Stimulated activated naive CD8-positive, alpha-beta T cell treated with anti-CD3 and anti-CD28 coated beads, Interleukin-15, Interleukin-2, amounts not matched to agents 100 U/mL and 50 U/mL, for 24 hours (primary cell): ENCODE data around the gene SZT2.

ENCODE experiments used
- ATAC-seq: fragments of 150-1000 bp; cut with Tn5 transposase; one replicate; pipeline ENCODE4 v1.10.0; 2021
- DNase-seq: peaks from one replicate; pipeline ENCODE4 v3.0.0; 2021

Gene SZT2

DNA sequence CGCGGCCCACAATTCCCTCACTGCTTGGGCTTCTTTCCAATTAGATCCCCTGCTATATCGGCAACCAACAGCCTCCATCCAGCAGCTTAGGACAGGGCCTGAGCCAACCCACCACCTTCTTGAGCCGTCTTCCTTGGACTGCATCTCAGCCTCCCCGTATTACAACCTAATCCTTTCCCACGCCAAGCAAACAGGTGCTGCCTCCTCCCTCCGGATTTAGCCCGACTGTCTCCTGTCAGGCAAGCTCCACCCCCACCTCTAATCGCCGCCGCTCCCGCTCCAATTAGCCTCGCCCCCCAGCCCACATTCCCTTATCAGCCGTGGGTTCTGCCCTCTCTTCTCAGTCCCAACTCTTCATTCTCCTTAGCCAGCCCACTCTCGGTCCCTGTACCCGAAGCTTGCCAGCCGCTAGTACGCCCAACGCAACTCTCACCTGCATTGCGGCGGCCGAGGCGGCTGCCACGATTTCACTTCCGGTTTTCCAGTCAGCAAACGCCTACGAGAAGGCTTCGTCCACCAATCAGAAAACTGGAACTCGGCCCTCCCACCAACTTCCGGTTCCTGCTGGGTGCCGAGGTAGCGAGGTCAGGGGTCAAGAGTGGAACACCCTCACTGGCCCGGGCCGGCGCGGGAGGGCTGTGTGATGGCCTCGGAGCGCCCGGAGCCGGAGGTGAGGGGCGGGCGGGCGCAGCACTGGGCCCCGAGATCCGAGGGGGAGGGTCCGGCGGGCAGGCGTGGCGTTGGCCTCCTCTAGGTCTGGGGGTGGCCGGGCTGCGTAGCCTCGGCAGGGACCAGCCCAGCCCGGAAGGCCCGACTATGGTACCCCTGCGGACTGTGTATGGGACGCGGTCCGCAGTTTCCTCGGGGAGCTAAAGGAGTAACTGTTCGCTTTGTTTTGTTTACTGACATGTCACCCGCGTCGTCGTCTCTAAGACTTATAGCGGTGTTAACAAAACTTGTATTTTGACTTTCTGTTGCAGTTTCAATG, at the start of gene SZT2, which contains the start of gene MED8:
TSS of gene SZT2 (plus strand) at position 574 of the 988 bp plus-strand sequence. CDS start at position 644, 70 bp downstream.
TSS of gene MED8 (minus strand) at position 475 of the 988 bp plus-strand sequence. CDS start at position 439, 36 bp downstream.
- DNase-seq: peak; percentile 93

DNA sequence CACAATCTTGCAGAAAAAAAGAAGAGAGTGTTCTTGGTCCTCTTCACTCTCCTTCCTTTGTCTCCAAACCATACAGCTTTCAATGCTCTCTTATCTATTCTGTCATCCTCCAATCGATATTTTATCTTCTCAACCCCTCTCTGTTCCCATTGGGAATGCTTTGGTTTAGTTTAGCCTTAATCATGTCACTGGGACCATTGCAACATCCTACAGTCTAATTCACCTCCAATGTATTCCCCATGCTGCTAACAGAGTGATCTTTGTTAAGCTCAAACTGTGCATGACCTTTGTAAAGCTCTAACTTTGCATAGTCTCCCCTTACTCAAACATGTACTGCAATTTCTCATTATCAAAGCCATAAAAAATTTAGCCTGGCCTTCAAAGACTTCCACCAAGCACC, 49.1 kb upstream of the SZT2 start:
- ATAC-seq: no peak

More for the DNA sequence above, at the start of gene SZT2, which contains the start of gene MED8:
- peak; percentile 97 for ATAC-seq

DNA sequence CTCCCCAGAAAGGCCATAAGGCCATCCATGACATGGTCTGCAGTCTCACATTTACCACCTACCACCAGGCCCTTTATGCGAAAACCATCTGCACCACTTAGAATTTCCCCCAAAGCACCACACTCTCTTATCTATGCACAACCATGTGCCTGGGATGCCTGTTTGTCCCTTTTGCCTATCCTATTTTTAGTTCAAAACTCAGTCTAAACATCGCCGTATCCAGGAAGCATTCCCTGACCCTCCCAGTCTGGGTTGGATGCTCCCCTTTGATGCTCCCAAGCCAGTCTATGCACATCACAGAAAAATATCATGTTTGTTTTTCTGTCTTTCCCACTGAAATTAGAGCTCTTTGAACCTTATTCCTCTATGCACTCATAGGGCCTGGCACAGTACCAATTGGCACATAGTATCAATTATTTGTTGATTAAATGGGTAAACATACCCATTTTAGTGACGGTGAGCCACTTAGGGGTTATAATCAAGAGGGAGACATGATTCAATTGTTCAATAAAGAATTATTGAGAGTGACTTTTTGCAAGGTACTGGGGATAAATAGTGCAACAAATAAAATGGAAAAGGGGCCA, 45.3 kb upstream of the SZT2 start:
- ATAC-seq (no peak), DNase-seq (no peak)

More for the DNA sequence above, 49.1 kb upstream of the SZT2 start:
- DNase-seq: no peak

DNA sequence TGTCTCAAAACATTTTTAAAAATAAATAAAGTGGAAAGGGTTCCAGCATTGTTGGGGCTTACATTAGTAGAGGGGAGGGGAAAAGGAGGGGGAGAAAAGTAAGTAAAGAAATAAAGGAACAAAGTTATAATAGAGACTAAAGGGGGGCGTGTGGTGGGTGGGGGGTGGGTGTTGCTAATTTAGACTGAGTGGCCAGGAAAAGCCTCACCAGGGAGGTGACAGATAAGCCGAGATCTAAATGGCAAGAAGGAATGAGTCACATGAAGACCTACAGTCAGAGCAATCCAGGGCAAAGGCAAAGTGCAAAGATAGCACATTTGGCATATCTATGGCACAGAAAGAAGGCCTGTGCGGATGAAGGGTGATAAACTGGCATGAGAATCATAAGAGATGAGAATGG, 44.6 kb upstream of the SZT2 start:
- DNase-seq (no peak), ATAC-seq (peak; percentile 55)

DNA sequence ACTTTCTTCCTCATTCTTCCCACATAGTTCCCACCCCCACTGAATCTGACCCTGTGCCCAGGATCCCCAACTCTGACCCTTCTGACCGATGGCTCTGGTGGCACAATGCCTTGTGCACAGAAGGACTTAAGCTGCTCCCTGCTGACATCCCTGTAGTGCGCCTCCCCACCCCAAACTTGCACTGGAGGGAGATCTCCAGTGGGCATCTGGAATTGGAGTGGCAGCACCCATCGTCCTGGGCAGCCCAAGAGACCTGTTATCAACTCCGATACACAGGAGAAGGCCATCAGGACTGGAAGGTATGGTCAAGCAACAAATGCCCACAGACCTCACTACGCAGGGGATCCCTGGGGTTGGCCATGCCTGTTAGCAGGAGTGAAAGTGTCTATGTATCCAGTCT, 43.1 kb upstream of the SZT2 start:
- ATAC-seq (no peak), DNase-seq (no peak)

DNA sequence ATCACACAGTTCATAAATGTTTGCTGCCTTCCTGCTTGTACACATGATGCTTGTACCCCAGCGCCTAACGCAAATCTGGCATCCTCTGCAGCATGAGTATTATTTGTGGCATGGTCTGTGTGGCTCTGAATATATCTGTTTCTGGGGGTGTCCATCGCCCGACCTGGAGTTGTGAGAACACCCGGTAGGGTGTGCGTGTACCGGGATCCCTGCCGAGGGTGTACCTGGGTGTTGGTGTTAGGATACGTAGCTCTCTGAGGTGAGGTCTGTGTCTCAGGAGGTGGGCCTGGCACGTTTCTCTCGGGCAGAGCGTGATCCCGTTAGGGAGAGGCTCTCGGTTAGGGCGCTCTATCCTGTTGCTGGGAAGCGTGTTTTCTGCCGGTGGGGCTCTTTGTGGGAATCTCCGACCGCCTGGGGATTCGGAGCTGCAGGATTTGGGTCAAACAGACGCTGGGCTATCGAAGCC, 41.3 kb upstream of the SZT2 start:
- ATAC-seq (no peak), DNase-seq (no peak)

DNA sequence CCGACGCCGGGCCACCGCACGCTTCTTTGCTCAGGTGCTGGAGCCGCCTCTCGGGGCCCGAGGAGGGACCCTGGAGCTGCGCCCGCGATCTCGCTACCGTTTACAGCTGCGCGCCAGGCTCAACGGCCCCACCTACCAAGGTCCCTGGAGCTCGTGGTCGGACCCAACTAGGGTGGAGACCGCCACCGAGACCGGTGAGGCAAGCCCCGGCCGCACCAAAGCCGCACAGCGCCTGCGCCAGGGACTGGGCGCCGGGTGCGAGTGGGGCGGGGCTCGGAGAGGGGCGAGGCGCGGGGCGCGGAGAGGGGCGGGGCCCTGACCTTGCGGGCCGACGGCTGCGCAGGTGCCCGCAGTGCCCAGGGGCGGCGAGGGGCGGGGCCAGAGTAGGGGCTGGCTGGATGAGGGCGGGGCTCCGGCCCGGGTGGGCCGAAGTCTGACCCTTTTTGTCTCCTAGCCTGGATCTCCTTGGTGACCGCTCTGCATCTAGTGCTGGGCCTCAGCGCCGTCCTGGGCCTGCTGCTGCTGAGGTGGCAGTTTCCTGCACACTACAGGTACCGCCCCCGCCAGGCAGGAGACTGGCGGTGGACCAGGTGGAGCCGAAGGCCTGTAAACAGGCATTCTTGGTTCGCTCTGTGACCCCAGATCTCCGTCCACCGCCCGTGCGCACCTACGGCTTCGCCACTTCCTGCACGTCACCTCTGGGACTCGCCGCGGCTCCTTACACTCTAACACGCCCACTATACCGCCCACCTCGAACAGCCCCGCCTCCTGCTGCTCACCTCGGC, 40.7 kb upstream of the SZT2 start:
- DNase-seq: peak; percentile 61

DNA sequence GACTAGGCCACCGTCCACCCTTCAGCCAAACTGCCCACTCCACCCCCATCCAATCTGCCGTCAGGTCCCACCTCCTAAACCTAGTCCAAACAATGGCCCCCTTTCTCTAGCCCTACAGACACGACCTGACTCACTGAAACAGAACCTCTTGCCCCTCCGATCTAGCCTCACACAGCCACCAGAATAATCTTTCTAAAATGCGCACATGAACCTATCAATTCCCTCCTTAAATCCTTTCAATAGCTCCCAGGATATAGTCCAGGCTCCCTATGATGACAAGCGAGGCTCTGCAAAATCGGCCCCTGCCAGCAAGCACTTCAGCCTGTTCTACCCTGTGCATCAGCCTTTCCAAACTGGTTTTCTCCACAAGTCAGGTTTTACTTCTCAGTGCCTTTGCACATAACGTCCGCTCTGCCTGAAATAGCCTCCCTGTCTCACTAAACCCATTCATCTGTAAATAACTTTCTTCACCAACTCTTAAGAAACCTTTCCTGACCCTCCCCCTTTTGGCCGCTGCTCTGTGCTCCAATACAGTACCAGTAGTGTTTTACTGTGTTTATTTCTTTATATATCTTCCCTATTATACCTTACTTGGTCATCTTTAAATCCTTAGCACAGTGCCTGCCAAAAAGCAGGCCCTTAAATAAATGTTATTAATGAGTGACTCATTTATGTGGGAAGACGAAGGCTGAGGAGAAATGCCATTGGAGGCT, 39.9 kb upstream of the SZT2 start:
- no peak for DNase-seq

More for the DNA sequence above, 40.7 kb upstream of the SZT2 start:
- ATAC-seq: peak; percentile 53

DNA sequence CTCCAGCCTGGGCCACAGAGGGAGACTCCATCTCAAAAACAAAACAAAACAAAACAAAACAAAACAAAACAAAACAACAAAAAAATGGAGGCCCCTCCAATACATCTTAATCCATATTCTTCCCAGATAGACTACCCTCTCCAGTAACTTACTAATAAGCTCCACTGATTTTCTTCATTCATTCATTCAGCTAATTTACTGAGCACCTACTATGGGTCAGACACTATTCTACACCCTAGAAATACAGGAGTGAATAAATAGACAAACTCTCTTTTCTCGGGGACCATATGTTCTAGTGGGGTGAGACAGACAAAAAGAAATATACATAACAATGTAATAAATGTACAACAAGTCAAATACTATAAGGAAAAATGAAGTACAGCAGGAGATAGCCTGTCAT, 38.7 kb upstream of the SZT2 start:
- no peak for ATAC-seq
- DNase-seq: no peak

More for the DNA sequence above, 39.9 kb upstream of the SZT2 start:
- no peak for ATAC-seq

DNA sequence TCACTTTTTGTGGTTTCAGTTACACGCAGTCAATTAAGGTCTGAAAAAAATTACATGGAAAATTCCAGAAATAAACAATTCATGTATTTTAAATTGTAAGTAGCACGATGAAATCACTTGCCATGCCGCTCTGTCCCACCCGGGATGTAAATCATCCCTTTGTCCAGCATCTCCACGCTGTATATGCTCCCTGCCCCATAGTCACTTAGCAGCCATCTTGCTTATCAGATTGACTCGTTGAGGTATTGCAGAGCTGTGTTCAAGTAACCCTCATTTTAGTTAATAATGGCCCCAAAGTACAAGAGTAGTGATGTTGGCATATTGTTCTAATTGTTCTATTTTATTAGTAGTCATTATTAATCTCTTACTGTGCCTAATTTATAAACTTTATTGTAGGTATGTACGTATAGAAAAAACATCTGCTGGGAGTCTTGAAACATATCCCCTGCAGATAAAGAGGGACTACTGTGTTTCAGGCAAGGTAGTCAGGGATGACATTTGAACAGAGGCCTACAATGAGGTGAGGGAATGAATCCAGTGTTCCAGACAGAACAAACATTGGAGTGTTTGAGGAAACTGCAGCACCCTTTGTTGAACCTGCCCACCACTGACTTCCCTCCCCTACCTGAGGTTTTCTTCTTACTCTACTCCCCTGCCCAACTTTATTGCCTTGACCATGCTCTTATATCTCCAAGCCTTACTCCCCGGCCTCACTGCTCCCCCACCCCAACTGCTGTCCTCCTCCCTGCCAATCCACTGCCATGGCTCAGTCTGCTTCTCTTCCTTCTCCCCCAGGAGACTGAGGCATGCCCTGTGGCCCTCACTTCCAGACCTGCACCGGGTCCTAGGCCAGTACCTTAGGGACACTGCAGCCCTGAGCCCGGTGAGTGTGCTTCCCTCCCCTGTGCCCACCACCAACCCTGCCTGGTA, 38.0 kb upstream of the SZT2 start:
- no peak for ATAC-seq

DNA sequence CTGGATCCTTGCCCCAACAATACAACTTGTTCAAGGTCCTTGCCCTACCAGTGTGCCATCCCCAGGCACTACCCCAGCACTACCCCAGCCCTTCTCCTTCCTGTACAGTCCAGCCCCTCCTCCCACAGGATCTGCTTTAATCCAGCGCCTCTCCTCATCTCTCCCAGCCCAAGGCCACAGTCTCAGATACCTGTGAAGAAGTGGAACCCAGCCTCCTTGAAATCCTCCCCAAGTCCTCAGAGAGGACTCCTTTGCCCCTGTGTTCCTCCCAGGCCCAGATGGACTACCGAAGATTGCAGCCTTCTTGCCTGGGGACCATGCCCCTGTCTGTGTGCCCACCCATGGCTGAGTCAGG, 37.4 kb upstream of the SZT2 start:
- DNase-seq (no peak), ATAC-seq (no peak)

More for the DNA sequence above, 38.0 kb upstream of the SZT2 start:
- DNase-seq: no peak

DNA sequence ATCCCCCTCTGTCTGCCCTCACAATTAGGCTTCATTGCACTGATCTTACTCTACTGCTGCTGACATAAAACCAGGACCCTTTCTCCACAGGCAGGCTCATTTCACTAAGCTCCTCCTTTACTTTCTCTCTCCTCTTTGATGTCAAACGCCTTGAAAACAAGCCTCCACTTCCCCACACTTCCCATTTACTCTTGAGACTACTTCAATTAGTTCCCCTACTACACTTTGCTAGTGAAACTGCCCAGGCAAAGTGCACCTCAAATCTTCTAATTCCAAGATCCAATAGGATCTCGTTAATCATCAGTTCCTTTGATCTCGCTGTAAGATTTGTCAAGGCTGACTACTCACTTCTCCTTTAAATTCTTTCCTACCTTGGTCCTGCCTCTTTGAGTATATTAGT, 36.8 kb upstream of the SZT2 start:
- DNase-seq (no peak), ATAC-seq (no peak)

DNA sequence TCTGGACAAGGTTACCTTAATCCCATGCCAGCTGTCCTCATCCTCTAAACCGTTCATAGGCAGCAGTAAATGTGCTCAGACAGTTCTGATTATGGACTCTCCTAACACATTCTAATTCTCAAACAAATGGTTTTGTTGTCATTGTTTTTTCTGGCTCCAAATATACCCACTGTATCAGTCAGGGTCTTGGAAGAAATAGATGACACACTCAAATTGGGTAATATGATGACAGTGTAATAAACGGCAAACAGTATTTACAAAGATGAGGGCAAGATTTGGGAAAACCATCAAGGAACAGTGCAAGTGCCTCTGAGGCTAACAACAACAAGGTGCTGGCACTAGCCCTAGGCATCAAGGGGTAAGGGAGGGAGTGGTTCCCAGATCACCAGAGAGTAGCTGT, 35.2 kb upstream of the SZT2 start:
- DNase-seq: no peak
- no peak for ATAC-seq

DNA sequence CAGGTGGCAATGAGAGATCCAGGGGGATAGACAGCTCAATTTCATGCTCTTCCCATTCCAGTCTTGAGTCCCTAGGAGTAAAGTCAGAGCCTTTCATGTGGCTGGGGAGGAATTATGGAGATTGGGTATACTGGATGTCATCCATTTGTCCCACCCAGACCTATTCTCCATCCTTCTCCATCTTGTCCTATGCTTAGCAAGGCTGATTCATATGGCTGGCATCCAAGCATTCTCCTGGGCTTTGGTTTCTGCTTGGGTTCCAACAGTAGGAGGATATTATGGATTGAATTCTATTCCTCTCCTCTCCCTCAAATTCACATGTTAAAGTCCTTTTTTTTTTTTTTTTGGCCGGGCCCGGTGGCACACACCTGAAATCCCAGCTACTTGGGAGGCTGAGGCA, 34.8 kb upstream of the SZT2 start:
- DNase-seq (no peak), ATAC-seq (no peak)

DNA sequence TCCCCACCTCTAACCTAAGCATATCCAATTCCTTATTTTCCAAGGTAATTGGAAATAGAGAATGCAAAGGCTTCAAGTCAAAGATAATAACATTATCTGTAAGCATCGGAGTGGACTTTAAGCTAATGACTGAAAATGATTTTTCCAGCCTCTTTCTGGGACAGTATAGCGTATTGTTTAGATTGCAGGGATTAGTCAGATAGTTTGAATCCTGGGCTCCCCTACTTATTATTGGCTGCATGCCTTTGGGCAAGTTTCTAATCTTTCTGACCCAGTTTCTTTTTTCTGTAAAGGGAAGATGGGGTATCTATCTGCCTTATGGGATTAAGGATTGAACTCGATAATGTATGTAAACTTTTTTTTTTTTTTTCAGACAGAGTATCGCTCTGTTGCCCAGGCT, 32.4 kb upstream of the SZT2 start:
- DNase-seq: no peak
- ATAC-seq: no peak

DNA sequence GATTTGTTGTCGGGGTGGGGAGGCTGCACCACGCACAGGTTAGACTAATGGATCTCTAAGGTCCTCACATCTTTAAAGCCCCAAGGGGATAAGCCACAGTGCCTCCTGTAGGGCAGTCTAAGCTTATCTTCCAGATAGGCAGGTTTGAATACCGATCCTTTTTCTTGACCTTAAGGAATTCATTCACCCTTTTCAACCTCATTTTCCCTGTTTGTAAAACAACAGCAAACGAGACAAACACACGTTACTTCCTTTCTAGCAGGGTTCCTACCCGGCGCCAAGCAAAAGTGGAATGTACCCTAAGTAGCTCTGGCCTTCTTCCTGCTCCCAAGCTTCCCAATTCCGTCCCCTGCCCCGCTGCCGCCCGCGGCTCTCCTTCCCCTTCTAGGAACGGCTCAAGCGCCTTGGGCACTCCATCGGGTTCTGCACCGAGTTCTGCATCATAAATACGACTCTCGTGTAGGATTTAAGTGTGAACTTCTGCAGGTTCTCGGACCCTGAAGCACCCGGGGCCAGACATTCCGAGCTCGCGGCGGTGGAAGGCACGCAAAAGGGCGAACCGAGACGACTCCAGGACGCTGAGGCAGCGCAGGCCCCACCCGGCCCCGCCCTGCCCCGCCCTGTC, 31.5 kb upstream of the SZT2 start:
- DNase-seq: no peak

DNA sequence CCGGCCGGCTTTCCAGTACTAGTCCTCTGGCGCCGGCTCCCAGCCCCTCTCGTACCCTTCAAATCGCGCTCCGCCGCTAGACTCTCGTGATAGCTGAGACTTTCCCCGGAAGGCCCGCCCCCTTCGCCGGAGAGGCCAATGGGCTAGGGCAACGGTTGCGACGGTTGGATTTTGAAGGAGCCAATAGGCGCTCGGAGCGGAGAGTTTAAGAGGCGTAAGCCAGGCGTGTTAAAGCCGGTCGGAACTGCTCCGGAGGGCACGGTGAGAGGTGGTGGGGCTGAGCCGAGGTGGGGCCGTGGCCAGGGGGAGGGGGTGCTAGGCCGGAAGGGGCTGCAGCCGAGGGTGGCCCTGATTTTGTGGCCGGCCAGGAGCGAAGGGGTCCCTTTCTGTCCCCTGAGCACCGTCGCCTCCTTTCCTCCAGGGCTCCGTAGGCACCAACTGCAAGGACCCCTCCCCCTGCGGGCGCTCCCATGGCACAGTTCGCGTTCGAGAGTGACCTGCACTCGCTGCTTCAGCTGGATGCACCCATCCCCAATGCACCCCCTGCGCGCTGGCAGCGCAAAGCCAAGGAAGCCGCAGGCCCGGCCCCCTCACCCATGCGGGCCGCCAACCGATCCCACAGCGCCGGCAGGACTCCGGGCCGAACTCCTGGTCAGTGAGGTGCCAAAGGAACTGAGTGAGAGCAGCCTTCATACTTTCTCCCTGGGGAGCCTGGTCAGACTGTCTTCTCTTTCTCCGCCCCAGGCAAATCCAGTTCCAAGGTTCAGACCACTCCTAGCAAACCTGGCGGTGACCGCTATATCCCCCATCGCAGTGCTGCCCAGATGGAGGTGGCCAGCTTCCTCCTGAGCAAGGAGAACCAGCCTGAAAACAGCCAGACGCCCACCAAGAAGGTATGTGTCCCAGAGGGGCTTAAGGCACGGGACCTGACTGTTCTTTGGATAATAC, 30.7 kb upstream of the SZT2 start, which contains the start of gene CDC20:
TSS of gene CDC20 (plus strand) at position 236 of the 948 bp plus-strand sequence. CDS start at position 471, 235 bp downstream.
- DNase-seq: peak; percentile 99
- ATAC-seq: peak; percentile 99

More for the DNA sequence above, 31.5 kb upstream of the SZT2 start:
- no peak for ATAC-seq

DNA sequence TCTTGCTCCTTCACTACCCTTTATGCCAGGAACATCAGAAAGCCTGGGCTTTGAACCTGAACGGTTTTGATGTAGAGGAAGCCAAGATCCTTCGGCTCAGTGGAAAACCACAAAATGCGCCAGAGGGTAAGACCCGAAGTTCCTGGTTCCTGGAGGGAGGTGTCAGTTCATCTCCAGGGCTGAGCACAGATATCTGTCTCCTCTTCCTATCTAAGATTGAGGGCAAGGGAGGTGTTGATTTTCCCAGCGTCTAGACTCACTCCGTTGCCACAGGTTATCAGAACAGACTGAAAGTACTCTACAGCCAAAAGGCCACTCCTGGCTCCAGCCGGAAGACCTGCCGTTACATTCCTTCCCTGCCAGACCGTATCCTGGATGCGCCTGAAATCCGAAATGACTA, 30.0 kb upstream of the SZT2 start:
- no peak for ATAC-seq
- no peak for DNase-seq

DNA sequence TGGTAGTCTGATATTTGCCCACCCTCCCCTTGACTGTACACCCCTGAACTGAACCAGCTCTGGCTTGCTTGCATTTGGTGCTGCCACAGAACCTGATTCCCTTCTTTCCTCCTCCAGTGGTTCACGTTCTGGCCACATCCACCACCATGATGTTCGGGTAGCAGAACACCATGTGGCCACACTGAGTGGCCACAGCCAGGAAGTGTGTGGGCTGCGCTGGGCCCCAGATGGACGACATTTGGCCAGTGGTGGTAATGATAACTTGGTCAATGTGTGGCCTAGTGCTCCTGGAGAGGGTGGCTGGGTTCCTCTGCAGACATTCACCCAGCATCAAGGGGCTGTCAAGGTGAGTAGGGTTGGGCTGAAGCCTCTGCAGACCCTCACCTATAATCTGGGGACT, 29.1 kb upstream of the SZT2 start:
- DNase-seq (no peak), ATAC-seq (no peak)
